HL-60 (cell line): ENCODE results near the gene NFATC4.

ENCODE experiments used
- DNase-seq, 2 experiments: peaks; one replicate each; pipeline ENCODE4 v3.0.0-alpha.2; 2010 to 2020; ENCODE audit warnings: low read depth in 1 of 2, low spot score in 1 of 2
- H3K27ac ChIP-seq: fragments of 250-450 bp; sonication (Bioruptor Pico); replicated peaks from 2 replicates; pipeline ENCODE4 v1.5.1; 2020; ENCODE audit warnings: mild to moderate bottlenecking, moderate library complexity
- H3K27me3 ChIP-seq: fragments of 250-450 bp; sonication (Bioruptor Pico); 2 replicates; pipeline ENCODE4 v1.5.1; 2021; ENCODE audit warnings: mild to moderate bottlenecking, moderate library complexity; ENCODE audit not compliant: insufficient read depth, poor library complexity, severe bottlenecking
- H3K4me3 ChIP-seq: replicated peaks from 2 replicates; pipeline ENCODE4 v1.5.1; 2011; ENCODE audit warnings: mild to moderate bottlenecking, control low read depth, low read length; ENCODE audit not compliant: insufficient read depth
- GABPA ChIP-seq: IDR thresholded peaks from 2 replicates; pipeline ENCODE4 v1.6.1; 2012; ENCODE audit warnings: low read depth
- POLR2AphosphoS5 ChIP-seq: IDR thresholded peaks from 2 replicates; pipeline ENCODE4 v1.6.1; 2012; ENCODE audit warnings: low read depth
- REST ChIP-seq: IDR thresholded peaks from 2 replicates; pipeline ENCODE4 v1.6.1; 2012; ENCODE audit warnings: low read depth; ENCODE audit not compliant: insufficient replicate concordance
- SPI1 ChIP-seq: IDR thresholded peaks from 2 replicates; pipeline ENCODE4 v1.6.1; 2012; ENCODE audit warnings: low read depth, mild to moderate bottlenecking, borderline replicate concordance
- TF ChIP-seq, protein P1 (sequence below): IDR thresholded peaks from one replicate; pipeline ENCODE4 v1.5.1; 2011; ENCODE audit warnings: low read length, control low read depth, inconsistent platforms; ENCODE audit not compliant: insufficient read depth

NFATC4 gene

GRCh38 chr14:24364841-24365240 lies 3.1 kb upstream of the NFATC4 start:
- H3K27me3 ChIP-seq, result peaks cover 34% of the 10 kb centered on the region
- H3K4me3 ChIP-seq, result no peak overlapping the region
- H3K27ac ChIP-seq, result no peak overlapping the region
- TF ChIP-seq REST (no peak), POLR2AphosphoS5 (no peak), SPI1 (no peak), GABPA (no peak)
- TF ChIP-seq, protein P1, sequence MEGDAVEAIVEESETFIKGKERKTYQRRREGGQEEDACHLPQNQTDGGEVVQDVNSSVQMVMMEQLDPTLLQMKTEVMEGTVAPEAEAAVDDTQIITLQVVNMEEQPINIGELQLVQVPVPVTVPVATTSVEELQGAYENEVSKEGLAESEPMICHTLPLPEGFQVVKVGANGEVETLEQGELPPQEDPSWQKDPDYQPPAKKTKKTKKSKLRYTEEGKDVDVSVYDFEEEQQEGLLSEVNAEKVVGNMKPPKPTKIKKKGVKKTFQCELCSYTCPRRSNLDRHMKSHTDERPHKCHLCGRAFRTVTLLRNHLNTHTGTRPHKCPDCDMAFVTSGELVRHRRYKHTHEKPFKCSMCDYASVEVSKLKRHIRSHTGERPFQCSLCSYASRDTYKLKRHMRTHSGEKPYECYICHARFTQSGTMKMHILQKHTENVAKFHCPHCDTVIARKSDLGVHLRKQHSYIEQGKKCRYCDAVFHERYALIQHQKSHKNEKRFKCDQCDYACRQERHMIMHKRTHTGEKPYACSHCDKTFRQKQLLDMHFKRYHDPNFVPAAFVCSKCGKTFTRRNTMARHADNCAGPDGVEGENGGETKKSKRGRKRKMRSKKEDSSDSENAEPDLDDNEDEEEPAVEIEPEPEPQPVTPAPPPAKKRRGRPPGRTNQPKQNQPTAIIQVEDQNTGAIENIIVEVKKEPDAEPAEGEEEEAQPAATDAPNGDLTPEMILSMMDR, result no peak
- DNase-seq, result no peak

DNA sequence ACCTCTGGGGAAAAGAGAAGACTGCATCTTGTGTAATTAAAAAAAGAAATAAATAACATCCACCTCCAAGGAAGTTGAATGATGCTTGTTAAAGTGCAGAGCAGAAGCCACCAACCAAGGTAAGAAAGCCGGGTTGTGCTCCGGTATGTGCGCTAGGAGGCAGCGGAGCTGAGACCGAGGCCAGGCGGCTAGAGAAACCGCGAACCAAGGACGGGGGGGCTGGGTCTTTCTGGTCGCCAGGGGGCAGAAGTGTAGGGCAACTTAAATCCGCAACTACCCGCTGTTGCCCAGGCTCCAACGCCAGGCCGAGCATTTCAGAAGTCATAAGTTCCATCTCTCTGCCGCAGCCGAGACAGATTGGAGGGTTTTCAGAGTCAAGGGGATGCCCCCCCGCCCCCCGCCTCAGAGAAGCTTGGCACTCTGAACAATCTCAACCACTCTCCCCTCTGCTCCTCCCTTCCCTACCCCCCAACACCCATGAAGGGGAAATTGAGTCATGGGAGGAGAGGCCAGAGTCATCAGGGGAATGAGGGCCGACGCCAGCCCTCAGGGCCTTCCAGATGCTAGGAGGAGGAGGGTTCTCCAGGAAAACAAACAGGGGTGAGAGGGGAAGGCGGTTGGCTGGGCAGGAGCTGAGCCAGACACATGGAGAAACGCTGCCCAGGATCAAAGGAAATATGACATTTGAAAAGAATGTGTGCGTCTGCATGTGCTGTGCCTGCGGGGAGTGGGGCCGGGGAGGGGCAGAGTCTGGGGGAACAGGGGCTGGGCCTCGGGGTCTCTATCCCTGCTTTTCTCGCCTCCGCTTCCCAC lies 2.2 kb upstream of the NFATC4 start:
- Histone ChIP-seq H3K4me3 (no peak overlapping the region), H3K27me3 (peaks cover 34% of the 10 kb centered on the region), H3K27ac (no peak overlapping the region)
- peak; percentile 38 to 84 for DNase-seq
- TF ChIP-seq GABPA (no peak), POLR2AphosphoS5 (no peak), REST (no peak)
- TF ChIP-seq, protein P1, result peak; percentile 61

DNA sequence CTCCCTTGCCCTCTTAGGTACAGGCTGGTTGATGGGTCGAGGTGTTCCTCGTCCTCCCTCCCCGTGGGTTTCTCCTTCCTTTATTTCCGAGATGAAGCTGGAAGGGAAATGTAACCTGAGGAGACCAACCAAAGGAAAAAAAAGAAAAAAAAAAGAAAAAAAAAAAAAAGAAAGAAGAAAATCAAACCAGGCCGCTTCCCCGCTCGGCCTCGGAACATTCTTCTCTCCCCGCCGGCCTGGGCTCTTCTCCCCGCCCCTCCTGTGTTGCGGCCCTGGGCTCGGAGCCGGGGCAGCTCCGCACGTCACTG lies 1.6 kb upstream of the NFATC4 start:
- no peak overlapping the region for H3K4me3 ChIP-seq
- H3K27me3 ChIP-seq, result peaks cover 34% of the 10 kb centered on the region
- TF ChIP-seq SPI1 (no peak), POLR2AphosphoS5 (no peak), GABPA (no peak), REST (no peak)
- TF ChIP-seq, protein P1, result no peak
- no peak for DNase-seq
- no peak overlapping the region for H3K27ac ChIP-seq
